Suppressor macrophage treated with lipopolysaccharide for 1 hour (primary cell): ENCODE measurements around the gene ZGRF1.
"Not testable (repeated sequence)": the region's sequence is repeated elsewhere in the genome, so short reads cannot be mapped to it uniquely, and the experiment has no call there.

Source experiments
- DNase-seq, 3 donors: peaks; one replicate each; pipeline ENCODE4 v3.0.0-alpha.2; 2020 to 2022

The ZGRF1 gene

GRCh38 chr4:112636688-112637551 lies at the start of gene ZGRF1, which contains the start of gene LARP7:
Gene ZGRF1 (minus strand): TSS chr4:112636909. CDS start chr4:112633176, 3,733 bp downstream.
Gene LARP7 (plus strand): TSS chr4:112637143. CDS start chr4:112644670, 7,527 bp downstream.
- DNase-seq = peak; percentile 99 to 100 (median 100)

DNA sequence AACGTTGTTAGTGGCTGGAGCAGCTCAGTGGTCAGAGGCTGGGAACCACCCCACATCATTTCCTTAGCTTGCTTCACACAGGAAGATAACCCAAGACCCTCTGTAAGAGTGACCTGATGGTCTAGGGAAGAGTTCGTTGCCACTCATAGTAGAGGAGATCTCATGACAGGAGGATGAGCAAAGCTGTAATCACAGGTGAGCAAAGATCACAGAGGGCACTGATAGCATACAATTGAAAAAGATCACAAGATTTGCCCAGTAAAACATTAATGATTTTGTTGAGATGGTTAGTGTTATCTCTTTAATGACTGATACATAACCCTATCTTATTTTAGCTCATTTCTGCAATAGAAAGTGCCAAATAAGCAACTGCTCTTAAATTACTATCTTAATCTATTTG lies 44.3 kb upstream of the ZGRF1 start:
- DNase-seq = no peak

DNA sequence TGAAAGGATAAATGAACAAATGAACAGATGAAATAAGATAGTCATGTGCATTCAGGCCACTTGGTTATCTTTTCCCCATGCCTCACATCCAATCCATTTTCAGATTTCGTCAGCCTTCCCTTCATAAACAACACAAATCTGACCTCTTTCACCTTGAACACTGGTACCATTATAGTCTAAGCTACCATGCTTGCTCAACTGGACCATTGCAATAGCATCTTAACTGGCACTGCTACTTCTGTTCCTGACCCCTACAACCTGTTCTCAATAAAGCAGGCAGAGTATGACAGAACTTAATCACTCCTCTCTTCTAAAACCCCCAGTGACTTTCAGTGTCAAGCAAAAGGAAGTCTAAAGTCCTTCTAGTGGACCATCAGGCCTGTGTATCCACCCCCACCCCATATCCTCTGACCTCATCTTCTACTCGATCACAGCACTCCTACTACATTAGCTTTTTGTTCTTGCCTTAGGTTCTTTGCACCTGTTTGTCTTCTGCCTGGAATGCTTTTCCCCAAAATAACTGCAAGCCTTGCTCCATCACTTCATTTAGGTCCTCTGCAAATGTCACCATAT lies 40.9 kb upstream of the ZGRF1 start:
- DNase-seq = no peak

- no peak for DNase-seq
Measured at GRCh38 chr4:112674376-112674775, 37.7 kb upstream of the ZGRF1 start.

DNA sequence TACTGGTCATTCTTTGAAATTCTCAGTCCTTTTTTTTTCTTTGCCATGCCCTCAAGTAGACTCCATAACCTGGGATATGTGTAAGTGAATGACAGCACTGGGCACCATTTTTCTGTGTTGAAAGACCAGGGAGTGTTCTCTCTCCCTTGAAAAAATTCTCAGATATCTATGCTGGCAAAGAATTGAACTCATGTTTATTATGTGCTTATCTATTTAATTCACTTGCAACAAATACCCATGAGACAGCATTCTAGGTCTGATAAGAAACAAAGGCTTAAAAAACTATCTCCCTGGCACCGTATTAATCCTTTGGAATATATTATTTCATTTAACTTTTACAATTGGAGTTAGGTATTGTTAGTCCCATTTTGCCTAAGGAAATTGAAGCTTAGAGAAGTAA lies 37.0 kb upstream of the ZGRF1 start:
- DNase-seq = no peak

- DNase-seq = no peak
Measured at GRCh38 chr4:112673076-112673475, 36.4 kb upstream of the ZGRF1 start.

- no peak for DNase-seq
Measured at GRCh38 chr4:112668131-112668530, 31.4 kb upstream of the ZGRF1 start.

DNA sequence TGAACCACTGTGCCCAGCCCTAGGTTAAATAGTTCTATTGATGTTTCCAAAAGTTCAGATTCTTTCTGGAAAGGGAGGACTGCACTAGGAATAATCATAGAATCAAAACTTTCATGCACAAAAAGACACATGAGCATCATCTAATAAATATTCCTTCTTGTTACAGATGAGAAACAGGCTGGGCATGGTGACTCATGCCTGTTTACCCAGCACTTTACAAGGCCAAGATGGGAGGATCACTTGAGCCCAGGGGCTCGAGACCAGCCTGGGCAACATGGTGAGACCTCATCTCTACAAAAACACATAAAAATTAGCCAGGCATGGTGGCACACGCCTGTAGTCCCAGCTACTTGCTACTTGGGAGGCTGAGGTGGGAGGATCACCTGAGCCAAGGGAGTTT lies 27.9 kb upstream of the ZGRF1 start:
- DNase-seq = no peak

GRCh38 chr4:112656115-112656514 lies 19.4 kb upstream of the ZGRF1 start:
- not testable (repeated sequence) for DNase-seq

GRCh38 chr4:112655270-112655669 lies 18.6 kb upstream of the ZGRF1 start:
- no peak for DNase-seq

DNA sequence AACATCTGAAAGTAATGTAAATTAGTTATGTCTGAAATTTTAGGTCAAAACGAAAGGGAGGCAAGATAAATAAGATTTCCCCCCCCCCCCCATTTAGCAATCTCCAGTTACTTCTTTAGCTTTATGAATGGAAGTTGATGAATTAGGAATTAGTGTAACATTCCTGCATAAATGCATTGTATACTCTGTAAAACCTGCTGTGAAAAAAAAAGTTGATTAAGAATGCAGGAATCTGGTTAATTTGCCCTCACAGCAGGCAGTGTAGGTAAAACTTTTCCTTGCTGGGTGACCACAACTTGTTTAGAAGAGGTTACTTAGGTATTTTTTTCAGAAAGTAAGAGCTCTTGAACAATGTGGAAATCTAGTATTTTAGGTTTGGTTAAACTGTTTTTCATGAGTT lies 15.5 kb upstream of the ZGRF1 start:
- no peak for DNase-seq

DNA sequence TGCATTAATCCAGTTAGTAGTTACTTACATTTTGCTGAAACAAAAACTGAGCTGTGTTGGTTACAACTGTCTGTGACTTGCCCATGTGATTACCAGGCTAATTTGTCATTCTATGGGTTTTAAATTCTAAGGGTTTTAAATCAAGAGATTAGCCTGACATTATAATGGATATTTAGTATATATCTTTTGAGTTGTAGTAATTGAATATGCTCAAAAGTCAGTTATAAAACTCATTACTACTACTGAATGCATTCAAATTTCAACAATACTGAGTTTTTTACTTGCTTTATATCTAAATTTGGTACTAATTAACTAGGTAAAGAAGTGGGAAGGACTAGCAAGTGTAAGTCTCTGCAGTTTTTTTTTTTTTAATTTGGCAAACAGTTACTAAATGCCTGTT lies 14.9 kb upstream of the ZGRF1 start:
- DNase-seq = no peak

DNA sequence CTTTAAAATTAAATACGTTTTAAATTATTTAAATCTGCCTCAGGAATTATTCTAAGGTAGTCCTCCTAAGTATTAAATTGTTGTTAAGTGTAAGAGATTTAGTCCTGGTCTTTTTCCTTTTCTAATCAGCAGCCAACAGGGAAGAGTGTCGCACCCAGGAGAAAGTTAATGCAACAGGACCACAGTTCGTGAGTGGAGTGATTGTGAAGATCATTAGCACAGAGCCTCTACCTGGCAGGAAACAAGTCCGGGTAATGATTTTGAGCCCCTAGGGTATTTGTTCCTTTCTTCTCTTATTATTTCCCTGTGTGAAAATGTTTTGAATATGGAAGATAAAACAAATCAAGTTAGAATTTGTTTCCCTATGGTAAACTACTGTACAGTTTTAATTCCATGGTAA lies 13.6 kb upstream of the ZGRF1 start:
- no peak for DNase-seq

- DNase-seq = no peak
Measured at GRCh38 chr4:112649055-112649408, 12.3 kb upstream of the ZGRF1 start.

DNA sequence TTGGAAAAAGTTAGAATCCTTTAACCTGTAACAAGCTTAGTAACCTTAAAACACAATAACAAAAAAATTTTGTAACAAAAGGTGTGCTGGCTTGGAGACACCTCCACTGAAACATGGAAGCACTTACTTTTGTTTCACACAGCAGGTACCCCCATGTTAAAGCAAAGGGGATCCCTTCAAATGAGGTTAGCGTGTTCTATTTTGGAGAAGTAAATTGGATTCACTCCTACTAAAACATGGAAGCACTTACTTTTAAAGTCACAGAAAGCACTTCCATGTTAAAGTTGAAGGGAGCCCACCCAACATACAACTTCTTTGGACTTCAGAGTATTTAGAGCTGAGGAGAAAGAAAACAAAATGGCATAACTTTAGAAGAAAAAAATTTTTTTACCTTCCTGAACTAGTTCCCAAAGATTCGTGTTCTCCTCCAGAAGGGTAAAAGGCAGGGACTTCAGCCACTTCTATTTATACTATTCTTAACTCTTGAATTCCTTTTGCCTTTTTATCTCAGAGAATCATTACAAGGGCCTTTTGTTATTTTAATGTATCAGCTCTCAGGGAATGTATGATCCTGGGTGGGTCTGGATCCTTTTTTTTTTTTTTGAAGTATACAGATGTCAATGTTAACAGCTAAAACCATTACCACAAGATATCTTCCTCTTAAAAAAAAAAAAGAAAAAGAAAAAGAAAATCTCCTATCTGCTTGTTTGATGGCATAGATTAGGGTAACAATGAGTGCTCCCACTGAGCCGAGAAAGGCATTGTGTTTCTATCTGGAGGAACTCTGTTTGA lies 11.8 kb upstream of the ZGRF1 start:
- no peak for DNase-seq

GRCh38 chr4:112647785-112648184 lies 11.1 kb upstream of the ZGRF1 start:
- DNase-seq = no peak

DNA sequence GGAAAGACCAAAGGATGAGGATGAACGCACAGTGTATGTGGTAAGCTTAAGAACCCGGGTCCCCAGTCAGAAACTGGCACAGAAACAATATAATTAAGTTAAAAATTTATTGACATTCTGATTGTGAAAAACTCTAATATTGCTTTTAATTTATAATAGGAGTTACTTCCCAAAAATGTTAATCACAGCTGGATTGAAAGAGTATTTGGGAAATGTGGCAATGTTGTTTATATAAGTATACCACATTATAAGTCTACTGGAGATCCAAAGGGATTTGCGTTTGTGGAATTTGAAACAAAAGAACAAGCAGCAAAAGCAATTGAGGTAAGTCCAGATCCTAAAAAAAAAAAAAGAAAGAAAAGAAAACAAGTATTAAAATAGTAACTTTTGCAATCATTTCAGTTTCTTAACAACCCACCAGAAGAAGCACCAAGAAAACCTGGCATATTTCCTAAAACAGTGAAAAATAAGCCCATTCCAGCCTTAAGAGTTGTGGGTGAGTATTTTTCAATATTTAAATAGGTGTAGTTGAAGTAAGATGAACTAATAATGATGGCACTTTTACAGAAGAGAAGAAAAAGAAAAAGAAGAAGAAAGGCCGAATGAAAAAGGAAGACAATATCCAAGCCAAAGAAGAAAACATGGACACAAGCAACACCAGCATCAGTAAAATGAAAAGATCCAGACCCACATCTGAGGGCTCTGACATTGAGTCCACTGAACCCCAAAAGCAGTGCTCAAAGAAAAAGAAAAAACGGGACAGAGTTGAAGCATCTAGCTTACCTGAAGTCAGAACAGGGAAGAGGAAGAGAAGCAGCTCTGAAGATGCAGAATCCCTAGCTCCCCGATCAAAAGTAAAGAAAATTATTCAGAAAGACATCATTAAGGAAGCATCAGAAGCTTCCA lies 10.2 kb upstream of the ZGRF1 start:
- DNase-seq = no peak

DNA sequence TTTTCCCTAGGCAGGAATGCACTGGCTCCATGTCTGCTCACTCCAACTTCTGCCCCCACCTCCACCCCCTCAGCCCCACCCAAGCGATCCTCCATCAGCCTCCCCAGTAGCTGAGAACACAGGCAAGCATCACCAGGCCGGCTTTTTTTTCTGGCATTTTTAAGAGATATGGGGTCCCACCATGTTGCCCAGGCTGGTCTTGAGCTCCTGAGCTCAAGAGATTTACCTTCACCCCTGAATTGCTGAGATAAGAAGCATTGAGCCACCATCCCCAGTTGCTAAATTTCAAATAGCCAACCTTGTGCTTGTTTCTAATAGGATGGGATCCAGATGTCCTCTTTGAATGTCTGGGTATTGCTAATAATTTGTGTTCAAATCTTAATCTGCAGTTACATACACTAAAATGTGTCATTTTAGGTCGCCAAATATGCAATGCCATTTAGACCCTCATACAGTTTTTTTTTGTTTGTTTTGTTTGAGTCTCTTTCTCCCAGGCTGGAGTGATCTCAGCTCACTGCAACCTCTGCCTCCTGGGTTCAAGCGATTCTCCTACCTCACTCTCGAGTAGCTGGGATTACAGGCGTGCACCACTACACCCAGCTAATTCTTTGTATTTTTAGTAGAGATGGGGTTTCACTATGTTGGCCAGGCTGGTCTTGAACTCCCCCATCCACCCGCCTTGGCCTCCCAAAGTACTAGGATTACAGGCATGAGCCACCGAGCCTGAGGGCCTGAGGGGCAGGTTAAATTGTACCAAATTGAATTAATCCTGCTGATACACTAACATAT lies 9.0 kb upstream of the ZGRF1 start:
- DNase-seq = no peak

DNA sequence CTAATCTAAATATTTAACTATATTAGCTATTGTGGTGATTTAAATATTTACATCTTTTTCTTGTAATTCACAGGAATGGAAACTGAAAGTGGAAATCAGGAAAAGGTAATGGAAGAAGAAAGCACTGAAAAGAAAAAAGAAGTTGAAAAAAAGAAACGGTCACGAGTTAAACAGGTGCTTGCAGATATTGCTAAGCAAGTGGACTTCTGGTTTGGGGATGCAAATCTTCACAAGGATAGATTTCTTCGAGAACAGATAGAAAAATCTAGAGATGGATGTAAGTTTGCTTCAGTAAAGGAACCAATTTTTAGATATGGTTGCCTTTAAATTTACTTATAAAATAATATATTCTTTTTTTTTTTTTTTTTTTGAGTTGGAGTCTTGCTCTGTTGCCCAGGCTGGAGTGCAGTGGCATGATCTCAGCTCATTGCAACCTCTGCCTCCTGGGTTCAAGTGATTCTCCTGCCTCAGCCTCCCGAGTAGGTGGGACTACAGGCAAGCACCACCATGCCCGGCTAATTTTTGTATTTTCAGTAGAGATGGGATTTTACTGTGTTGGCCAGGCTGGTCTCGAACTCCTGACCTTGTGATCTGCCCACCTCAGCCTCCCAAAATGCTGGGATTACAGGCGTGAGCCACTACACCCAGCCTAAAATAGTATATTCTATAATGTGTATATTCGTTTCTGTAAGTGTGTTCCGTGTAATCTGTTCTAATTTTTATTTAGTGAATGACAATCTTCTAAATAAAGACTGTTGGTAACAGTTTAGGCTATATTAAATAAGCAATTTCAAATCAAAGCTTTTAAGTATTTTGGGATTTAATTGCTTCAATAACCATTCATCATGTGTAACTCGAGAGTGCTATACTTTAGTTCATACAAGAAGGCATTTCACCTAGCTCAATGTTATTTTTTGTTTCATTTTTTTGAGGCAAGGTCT lies 8.2 kb upstream of the ZGRF1 start:
- not testable (repeated sequence) for DNase-seq

DNA sequence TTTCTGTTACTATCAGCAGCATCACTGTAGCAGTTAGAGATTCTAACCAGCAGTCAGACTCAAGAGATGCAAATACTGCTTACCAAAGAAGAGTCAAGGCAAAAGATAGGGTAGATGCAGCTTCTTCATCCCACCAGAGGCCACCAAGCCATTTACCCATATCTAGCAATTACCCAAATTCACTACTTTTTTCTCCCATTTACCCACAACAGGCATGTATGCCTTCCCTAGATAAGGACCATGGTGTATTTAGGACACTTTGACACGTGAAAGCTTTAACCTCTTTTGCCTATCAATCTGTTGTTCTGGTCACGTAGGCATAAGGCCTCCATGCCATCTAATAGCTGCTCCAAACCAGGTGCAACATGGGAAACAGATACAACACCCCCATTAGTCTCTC lies 5.8 kb upstream of the ZGRF1 start:
- DNase-seq = no peak

- no peak for DNase-seq
Measured at GRCh38 chr4:112637552-112637866, 800 bp upstream of the ZGRF1 start.
